Brain microvascular endothelial cell (primary cell): ENCODE measurements around the gene ADAMTS14.

Experiments used
- DNase-seq: peaks from one replicate; pipeline ENCODE4 v3.0.0-alpha.2; 2020
- H3K27ac ChIP-seq: fragments of 250-450 bp; sonication (Bioruptor Pico); 2 replicates; pipeline ENCODE4 v1.5.1; 2020; ENCODE audit warnings: mild to moderate bottlenecking, moderate library complexity
- H3K27me3 ChIP-seq: fragments of 250-450 bp; sonication (Bioruptor Pico); replicated peaks from 2 replicates; pipeline ENCODE4 v1.5.1; 2020; ENCODE audit warnings: mild to moderate bottlenecking
- H3K36me3 ChIP-seq: fragments of 250-450 bp; sonication (Bioruptor Pico); replicated peaks from 2 replicates; pipeline ENCODE4 v1.5.1; 2020; ENCODE audit warnings: mild to moderate bottlenecking
- H3K4me3 ChIP-seq: 2 replicates; pipeline ENCODE4 v1.5.1; 2011; ENCODE audit warnings: low read depth, mild to moderate bottlenecking, control low read depth, low read length, moderate library complexity
- in situ Hi-C: cut with HindIII; loops from 2 replicates; pipeline ENCODE4 v1.10.0; 2017; ENCODE audit warnings: low sequenced_read_pairs, low pct_ligation_motif_present
- TF ChIP-seq, protein P1 (sequence below): IDR thresholded peaks from 2 replicates; pipeline ENCODE4 v1.5.1; 2011; ENCODE audit warnings: low read depth, mild to moderate bottlenecking, moderate library complexity, low read length, control low read depth, inconsistent platforms; ENCODE audit errors: missing control alignments

Gene ADAMTS14

DNA sequence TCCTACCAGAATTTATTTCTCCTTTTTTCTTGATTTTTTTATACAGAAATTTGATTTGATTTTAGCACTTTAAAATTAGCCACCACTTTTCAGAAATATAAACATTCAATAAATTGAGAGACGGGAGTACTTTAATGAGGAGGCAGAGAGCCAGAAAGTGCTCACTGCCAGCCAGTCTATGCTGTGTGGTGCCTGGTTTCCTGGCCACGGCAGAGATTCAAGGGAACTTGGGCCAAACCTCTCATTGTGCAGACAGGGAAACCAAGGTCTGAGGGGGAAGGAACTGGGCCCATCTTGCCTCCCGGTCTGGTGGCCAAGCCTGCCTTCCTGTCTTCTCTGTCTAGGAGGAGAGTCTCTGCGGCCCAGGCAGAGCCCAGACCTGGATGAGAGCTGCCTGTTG lies 25.9 kb downstream of the ADAMTS14 start:
- Histone ChIP-seq H3K27ac (no peak overlapping the region), H3K36me3 (no peaks in the 10 kb centered on the region), H3K27me3 (no peaks in the 10 kb centered on the region), H3K4me3 (no peak overlapping the region)
- TF ChIP-seq, protein P1, sequence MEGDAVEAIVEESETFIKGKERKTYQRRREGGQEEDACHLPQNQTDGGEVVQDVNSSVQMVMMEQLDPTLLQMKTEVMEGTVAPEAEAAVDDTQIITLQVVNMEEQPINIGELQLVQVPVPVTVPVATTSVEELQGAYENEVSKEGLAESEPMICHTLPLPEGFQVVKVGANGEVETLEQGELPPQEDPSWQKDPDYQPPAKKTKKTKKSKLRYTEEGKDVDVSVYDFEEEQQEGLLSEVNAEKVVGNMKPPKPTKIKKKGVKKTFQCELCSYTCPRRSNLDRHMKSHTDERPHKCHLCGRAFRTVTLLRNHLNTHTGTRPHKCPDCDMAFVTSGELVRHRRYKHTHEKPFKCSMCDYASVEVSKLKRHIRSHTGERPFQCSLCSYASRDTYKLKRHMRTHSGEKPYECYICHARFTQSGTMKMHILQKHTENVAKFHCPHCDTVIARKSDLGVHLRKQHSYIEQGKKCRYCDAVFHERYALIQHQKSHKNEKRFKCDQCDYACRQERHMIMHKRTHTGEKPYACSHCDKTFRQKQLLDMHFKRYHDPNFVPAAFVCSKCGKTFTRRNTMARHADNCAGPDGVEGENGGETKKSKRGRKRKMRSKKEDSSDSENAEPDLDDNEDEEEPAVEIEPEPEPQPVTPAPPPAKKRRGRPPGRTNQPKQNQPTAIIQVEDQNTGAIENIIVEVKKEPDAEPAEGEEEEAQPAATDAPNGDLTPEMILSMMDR = no peak
- DNase-seq = no peak
- in situ Hi-C loops = no loop called here

- TF ChIP-seq, protein P1 = no peak
- H3K27ac ChIP-seq = no peak overlapping the region
- in situ Hi-C loops = no loop called here
- no peaks in the 10 kb centered on the region for H3K27me3 ChIP-seq
- H3K4me3 ChIP-seq = no peak overlapping the region
- H3K36me3 ChIP-seq = no peaks in the 10 kb centered on the region
- no peak for DNase-seq
These were observed 26.9 kb downstream of the ADAMTS14 start for GRCh38 chr10:70699063-70699658.

DNA sequence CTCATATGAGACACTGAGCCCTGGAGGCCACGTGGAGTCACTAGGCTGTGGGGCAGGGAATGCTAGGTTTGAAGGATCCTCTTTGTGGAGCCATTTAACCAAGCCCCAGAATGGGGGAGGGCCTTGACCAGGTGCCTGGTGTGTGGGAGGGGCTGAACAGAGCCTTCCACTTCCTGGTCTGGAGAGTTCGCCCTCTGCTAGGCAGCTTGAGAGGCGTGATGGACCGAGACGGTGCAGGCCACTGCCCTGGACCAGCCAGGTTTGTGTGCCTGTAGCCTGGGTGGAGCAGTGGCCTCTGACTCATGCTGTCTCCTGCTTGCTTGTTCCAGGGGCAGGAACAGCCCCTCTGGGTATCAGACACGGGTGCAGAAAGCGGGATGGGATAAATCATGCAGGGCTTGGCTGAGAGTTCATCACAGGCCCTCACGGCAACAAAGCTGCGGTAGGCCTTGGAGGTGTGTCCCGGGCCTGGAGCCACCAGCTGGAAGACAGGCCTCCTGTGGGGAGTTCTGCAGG lies 27.4 kb downstream of the ADAMTS14 start:
- in situ Hi-C loops = no loop called here
- no peaks in the 10 kb centered on the region for H3K27me3 ChIP-seq
- TF ChIP-seq, protein P1 = no peak
- DNase-seq = no peak
- no peak overlapping the region for H3K4me3 ChIP-seq
- H3K27ac ChIP-seq = no peak overlapping the region
- no peaks in the 10 kb centered on the region for H3K36me3 ChIP-seq

DNA sequence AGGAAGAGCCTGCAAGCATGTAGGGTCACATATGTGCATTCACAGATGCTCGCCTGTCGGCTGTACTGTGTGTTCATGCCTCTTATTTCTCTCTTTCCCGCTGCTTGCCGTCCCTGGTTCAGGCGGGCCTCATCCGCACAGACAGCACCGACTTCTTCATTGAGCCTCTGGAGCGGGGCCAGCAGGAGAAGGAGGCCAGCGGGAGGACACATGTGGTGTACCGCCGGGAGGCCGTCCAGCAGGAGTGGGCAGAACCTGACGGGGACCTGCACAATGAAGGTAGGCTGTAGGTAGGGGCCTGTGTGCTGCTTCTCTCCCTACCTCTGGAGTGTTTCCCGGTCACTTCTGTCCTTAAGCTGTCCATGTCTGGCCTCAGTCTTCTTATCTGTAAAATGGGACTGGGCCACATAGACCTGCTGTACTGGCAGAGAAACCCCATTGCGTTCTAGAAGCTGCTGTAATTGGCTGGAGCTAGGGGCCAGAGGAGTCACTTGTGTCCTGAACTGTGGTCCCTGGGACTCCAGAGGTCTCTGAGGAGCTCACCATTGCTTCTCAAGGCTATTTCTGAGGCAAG lies 30.0 kb downstream of the ADAMTS14 start:
- H3K27ac ChIP-seq = no peak overlapping the region
- no peaks in the 10 kb centered on the region for H3K27me3 ChIP-seq
- no peaks in the 10 kb centered on the region for H3K36me3 ChIP-seq
- no peak overlapping the region for H3K4me3 ChIP-seq
- in situ Hi-C loops = no loop called here
- TF ChIP-seq, protein P1 = no peak
- no peak for DNase-seq

DNA sequence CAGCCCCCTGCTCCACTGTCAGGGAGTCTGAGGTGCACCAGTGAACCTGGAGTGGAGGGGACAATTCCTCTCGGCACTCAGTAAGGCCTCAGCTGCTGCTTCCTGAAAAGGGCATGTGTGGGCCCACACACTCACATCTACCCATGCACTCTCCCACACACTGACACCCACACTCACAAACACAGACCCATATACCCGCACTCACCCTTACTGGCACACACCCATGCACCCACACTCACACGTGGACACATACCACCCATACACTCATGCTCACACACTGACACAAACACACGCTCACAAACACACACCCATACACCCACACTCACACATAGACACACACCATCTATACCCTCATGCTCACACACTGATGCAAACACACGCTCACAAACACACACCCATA lies 31.9 kb downstream of the ADAMTS14 start:
- DNase-seq = no peak

More for the DNA sequence above, 31.9 kb downstream of the ADAMTS14 start:
- TF ChIP-seq, protein P1 = no peak
- no peak overlapping the region for H3K4me3 ChIP-seq
- H3K27me3 ChIP-seq = no peaks in the 10 kb centered on the region
- H3K36me3 ChIP-seq = no peaks in the 10 kb centered on the region
- H3K27ac ChIP-seq = no peak overlapping the region
- in situ Hi-C loops = no loop called here
